ENCODE results near the gene ADAT1.

The ADAT1 gene

DNA sequence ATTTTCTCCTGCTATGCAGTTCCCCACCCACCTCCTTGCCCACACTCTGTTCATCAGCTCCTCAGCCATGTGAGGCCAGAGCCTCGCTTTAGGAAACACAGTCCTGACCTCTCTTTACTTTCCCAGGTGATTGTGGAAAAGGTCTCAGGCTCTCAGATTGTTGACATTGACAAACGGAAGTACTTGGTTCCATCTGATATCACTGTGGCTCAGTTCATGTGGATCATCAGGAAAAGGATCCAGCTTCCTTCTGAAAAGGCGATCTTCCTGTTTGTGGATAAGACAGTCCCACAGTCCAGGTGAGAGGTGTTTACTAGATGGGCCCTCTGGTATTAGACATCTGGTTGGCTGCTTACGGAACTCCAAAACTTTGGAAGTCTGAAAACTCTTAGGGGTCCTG, 55.2 kb downstream of the ADAT1 start:
- no peak overlapping the region for H3K4me3 ChIP-seq (replicated peaks; ENCODE audit: low read depth, low read length)
- TF ChIP-seq, protein P1, sequence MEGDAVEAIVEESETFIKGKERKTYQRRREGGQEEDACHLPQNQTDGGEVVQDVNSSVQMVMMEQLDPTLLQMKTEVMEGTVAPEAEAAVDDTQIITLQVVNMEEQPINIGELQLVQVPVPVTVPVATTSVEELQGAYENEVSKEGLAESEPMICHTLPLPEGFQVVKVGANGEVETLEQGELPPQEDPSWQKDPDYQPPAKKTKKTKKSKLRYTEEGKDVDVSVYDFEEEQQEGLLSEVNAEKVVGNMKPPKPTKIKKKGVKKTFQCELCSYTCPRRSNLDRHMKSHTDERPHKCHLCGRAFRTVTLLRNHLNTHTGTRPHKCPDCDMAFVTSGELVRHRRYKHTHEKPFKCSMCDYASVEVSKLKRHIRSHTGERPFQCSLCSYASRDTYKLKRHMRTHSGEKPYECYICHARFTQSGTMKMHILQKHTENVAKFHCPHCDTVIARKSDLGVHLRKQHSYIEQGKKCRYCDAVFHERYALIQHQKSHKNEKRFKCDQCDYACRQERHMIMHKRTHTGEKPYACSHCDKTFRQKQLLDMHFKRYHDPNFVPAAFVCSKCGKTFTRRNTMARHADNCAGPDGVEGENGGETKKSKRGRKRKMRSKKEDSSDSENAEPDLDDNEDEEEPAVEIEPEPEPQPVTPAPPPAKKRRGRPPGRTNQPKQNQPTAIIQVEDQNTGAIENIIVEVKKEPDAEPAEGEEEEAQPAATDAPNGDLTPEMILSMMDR (IDR thresholded peaks at IDR 0.05; ENCODE audit: low read depth, low read length, missing control alignments) = no peak
- no peak for DNase-seq (ENCODE audit: extremely low read depth, low read depth)

DNA sequence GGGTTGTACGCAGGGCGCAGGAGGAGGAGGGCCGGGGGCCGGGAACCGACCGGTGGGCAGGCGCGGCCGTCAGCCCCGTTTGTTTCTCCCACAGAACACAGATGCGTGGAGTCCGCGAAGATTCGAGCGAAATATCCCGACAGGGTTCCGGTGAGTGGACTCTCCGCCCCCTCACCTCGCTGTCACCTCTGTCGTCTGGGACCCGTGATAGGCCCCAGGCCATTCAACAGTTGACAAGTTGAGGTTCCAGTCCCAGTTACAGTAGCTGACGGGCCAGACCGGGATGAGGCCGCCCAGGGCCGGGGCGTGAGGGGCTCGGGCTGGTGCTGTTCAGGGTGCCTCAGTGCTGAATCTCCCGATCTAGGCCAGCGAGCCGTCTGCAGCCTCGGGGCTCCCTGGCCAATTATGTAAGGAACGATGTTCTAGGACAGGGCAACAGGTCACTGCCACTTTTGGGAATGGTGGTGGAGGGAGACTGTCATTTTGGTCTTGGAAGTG, 56.3 kb downstream of the ADAT1 start:
- H3K4me3 ChIP-seq (replicated peaks; ENCODE audit: low read depth, low read length) = peak overlapping the region; percentile 75
- no peak for DNase-seq (ENCODE audit: extremely low read depth, low read depth)
- TF ChIP-seq, protein P1 (IDR thresholded peaks at IDR 0.05; ENCODE audit: low read depth, low read length, missing control alignments) = no peak

DNA sequence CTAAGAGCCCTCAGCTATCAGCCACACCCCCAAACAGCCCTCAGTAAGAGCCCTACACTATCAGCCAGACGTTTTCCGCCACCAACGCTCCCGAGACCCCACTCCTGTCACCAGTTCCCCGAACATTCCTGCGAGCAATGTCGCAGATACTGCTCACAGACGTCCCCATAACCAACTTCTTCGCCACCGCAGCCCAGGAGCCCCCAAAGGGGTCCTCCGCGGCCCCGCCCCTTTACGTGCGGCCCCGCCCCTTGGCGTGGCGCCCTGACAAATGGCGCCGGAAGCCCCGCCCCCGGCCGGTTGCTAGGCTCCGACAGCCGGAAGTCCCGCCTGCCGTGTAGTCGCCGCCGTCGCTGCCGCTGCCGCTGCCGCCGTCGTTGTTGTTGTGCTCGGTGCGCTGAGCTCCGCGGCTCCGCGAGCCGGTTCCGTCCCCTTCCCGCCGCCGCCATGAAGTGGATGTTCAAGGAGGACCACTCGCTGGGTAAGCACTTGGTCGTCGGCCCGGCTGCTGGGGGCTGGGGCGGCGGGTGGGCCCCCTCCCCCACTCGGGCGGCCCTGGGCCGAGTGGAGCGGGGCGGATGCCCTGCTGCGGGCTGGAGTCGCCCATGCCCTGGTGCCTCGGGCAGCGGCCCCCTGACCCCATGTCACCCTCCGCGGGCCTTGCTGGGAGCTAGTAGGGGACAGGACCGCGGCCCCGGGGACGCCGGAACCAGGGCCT, 56.9 kb downstream of the ADAT1 start, which contains the start of gene GABARAPL2:
Gene GABARAPL2, plus strand, starts transcription at position 340 of the 718 bp plus-strand sequence. Its CDS starts 108 bp downstream, at position 448.
- no peak for DNase-seq (ENCODE audit: extremely low read depth, low read depth)
- H3K4me3 ChIP-seq (replicated peaks; ENCODE audit: low read depth, low read length) = peak within 1 kb of the TSS; percentile 75
- TF ChIP-seq, protein P1 (IDR thresholded peaks at IDR 0.05; ENCODE audit: low read depth, low read length, missing control alignments) = no peak

DNA sequence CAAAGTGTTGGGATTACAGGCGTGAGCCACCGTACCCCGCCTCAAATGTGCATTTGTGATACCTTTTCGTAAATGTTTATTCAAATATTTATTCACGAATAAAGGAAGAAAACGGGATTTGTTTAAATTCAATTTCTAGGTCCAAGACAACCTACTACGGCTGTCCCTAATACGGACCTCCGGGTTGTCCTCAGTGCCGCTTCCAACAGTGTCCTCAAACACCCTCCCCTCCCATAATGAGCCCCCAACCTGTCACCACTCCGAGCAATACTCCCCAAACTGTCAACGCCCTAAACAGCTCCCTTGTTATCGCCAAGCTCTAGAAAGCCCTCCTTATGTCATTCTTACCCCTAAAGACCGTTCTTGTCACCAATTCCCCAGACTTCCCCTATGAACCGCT, 57.4 kb downstream of the ADAT1 start:
- no peak for DNase-seq (ENCODE audit: extremely low read depth, low read depth)
- TF ChIP-seq, protein P1 (IDR thresholded peaks at IDR 0.05; ENCODE audit: low read depth, low read length, missing control alignments) = no peak
- peak overlapping the region; percentile 75 for H3K4me3 ChIP-seq (replicated peaks; ENCODE audit: low read depth, low read length)

DNA sequence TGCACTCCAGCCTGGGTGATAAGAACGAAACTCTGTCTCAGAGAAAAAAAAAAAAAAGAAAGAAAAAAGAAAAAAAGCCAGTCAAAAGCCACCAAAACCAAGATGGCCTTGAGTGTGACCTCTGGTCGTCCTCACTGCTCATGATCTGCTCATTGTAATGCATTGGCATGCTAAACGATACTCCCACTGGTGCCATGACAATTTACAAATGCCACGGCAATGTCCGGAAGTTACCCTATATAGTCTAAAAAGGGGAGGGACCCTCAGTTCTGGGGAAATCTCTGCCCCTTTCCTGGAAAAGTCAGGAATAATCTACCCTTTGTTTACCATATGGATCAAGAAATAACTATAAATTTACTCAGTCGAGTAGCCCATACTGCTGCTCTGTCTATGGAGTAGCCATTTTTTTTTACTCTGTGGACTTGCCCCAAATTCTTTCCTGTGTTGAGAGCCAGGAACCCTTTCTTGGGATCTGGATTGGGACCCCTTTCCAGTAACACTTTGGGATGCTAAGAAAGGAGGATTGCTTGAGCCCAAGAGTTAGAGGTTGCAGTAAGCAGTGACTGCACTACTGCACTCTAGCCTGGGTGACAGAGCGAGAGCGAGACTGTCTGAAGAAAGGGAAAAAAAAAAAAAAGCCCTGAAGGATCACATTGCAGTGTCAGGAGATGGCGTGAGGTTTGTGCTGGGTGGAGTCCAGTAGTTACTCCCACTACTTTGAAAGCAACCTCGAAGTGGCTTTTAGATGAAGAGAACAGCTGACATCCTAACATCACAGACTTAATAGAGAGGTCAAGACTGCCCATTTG, 63.3 kb downstream of the ADAT1 start:
- TF ChIP-seq, protein P1 (IDR thresholded peaks at IDR 0.05; ENCODE audit: low read depth, low read length, missing control alignments) = no peak
- peak; percentile 29 for DNase-seq (ENCODE audit: extremely low read depth, low read depth)
- H3K4me3 ChIP-seq (replicated peaks; ENCODE audit: low read depth, low read length) = no peak overlapping the region

DNA sequence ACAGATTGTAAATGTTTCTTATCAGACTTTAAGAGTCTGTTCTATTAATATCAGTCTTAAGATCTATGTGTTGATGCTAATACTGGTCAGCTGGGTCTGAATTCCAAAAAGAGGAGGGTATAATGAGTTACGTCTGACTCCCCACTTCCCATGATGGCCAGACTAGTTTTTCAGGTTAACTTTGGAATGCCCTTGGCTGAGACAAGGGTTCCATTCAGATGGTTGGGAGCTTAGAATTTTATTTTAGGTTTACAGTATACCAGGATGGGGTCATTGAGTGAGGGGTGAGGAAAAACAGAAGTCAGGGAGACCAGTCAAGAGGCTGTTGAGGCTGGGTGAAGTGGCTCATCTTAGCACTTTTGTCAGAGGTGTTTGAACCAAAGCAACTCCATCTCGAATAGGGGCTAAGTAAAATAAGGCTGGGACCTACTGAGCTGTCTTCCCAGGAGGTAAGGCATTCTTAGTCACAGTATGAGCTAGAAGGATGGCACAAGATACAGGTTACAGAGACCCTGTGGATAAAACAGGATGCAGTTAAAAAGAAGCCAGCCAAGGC, 64.2 kb downstream of the ADAT1 start:
- no peak for DNase-seq (ENCODE audit: extremely low read depth, low read depth)
- H3K4me3 ChIP-seq (replicated peaks; ENCODE audit: low read depth, low read length) = no peak overlapping the region
- TF ChIP-seq, protein P1 (IDR thresholded peaks at IDR 0.05; ENCODE audit: low read depth, low read length, missing control alignments) = no peak
